Kidney tubule cell (primary cell): ENCODE data around the gene SYN1.
A peak's percentile ranks its signal among the peaks of the same experiment; 100 is the strongest.

ENCODE experiments used
- DNase-seq: peaks from one replicate; pipeline ENCODE4 v3.0.0-alpha.2; 2018; ENCODE audit warnings: low spot score

SYN1 gene

GRCh38 chrX:47523297-47523696, 96.4 kb downstream of the SYN1 start:
- peak; percentile 72 for DNase-seq
